Tibial artery (tissue), 4 donors: Measurements from ENCODE around the gene CDKN2B-AS1.

Experiments
- DNase-seq, 2 donors: peaks; one replicate each; pipeline ENCODE4 v3.0.0-alpha.2; 2019
- H3K27ac ChIP-seq, 2 donors: fragments of 200-600 bp; sonication (generic) in 1 of 2; 1 replicate in 1 of 2; 2 replicates in 1 of 2; pipeline ENCODE4 v1.5.1; 2018 to 2019; ENCODE audit warnings: mild to moderate bottlenecking in 1 of 2
- H3K27me3 ChIP-seq, 2 donors: fragments of 200-600 bp; sonication (generic) in 1 of 2; one replicate each; pipeline versions ENCODE4 v1.5.1 to v1.6.0; 2016 to 2019
- H3K36me3 ChIP-seq, 3 donors: fragments of 200-600 bp; sonication (generic) in 2 of 3; one replicate each; pipeline ENCODE4 v1.5.1; 2016 to 2019; ENCODE audit warnings: mild to moderate bottlenecking in 2 of 3
- H3K4me1 ChIP-seq, 4 donors: fragments of 200-600 bp; sonication (generic) in 2 of 4; 1 replicate in 3 of 4; 2 replicates in 1 of 4; pipeline ENCODE4 v1.5.1; 2016 to 2019
- H3K4me3 ChIP-seq, 2 donors: fragments of 200-600 bp; sonication (generic) in 1 of 2; 1 replicate in 1 of 2; 2 replicates in 1 of 2; pipeline ENCODE4 v1.5.1; 2018 to 2019; ENCODE audit warnings: mild to moderate bottlenecking in 2 of 2
- H3K9me3 ChIP-seq, 3 donors: fragments of 200-600 bp; sonication (generic) in 1 of 3; one replicate each; pipeline ENCODE4 v1.5.1; 2016 to 2019
- CTCF ChIP-seq, 2 experiments: fragments of 200-600 bp in 1 of 2; fragments of 450-650 bp in 1 of 2; IDR thresholded peaks; one replicate each; pipeline ENCODE4 v1.5.1; 2017 to 2019; ENCODE audit warnings: antibody characterized with exemption in 2 of 2, mild to moderate bottlenecking in 1 of 2, moderate library complexity in 1 of 2
- intact Hi-C: fragments of 100-400 bp; cut with DNase I; formaldehyde crosslinking; loops from one replicate; pipeline ENCODE4 v1.15.0; 2023; ENCODE audit warnings: low total_unique reads

The CDKN2B-AS1 gene

GRCh38 chr9:21965401-21965951 lies 29.1 kb upstream of the CDKN2B-AS1 start:
- no peak for TF ChIP-seq CTCF (IDR thresholded peaks at IDR 0.05)
- intact Hi-C loops: no loop called here
- H3K27ac ChIP-seq: no peak overlapping the region
- H3K36me3 ChIP-seq: no peaks in the 10 kb centered on the region
- H3K4me3 ChIP-seq: peak overlapping the region; percentile 24 to 30
- no peak for DNase-seq
- peaks cover 0 to 74% of the 10 kb centered on the region in 2 donors for H3K27me3 ChIP-seq
- peaks cover 0 to 22% (median 9%) of the 10 kb centered on the region in 4 donors for H3K4me1 ChIP-seq
- peaks cover 0 to 8% (median 3%) of the 10 kb centered on the region in 3 donors for H3K9me3 ChIP-seq

GRCh38 chr9:21966140-21966851 lies 28.3 kb upstream of the CDKN2B-AS1 start:
- DNase-seq: no peak
- no peak overlapping the region for H3K4me3 ChIP-seq
- peaks cover 4 to 83% of the 10 kb centered on the region in 2 donors for H3K27me3 ChIP-seq
- intact Hi-C loops: no loop called here
- TF ChIP-seq CTCF (IDR thresholded peaks at IDR 0.05): no peak
- H3K9me3 ChIP-seq: peaks cover 0 to 8% (median 3%) of the 10 kb centered on the region in 3 donors
- no peak overlapping the region for H3K27ac ChIP-seq
- H3K4me1 ChIP-seq: peaks cover 0 to 22% (median 9%) of the 10 kb centered on the region in 4 donors
- H3K36me3 ChIP-seq: no peaks in the 10 kb centered on the region

- peaks cover 4 to 91% of the 10 kb centered on the region in 2 donors for H3K27me3 ChIP-seq
- H3K9me3 ChIP-seq: peaks cover 0 to 8% (median 3%) of the 10 kb centered on the region in 3 donors
- no peak for TF ChIP-seq CTCF (IDR thresholded peaks at IDR 0.05)
- peaks cover 0 to 22% (median 9%) of the 10 kb centered on the region in 4 donors for H3K4me1 ChIP-seq
- no peak overlapping the region for H3K27ac ChIP-seq
- H3K4me3 ChIP-seq: no peak overlapping the region
- intact Hi-C loops: no loop called here
- no peak for DNase-seq
- no peaks in the 10 kb centered on the region for H3K36me3 ChIP-seq
Observed at GRCh38 chr9:21967169-21967568, 27.4 kb upstream of the CDKN2B-AS1 start.

GRCh38 chr9:21967702-21968101 lies 26.9 kb upstream of the CDKN2B-AS1 start:
- no peak for TF ChIP-seq CTCF (IDR thresholded peaks at IDR 0.05)
- Histone ChIP-seq H3K27ac (no peak overlapping the region), H3K36me3 (no peaks in the 10 kb centered on the region), H3K4me1 (peaks cover 0 to 22% (median 9%) of the 10 kb centered on the region in 4 donors), H3K9me3 (peaks cover 0 to 8% (median 3%) of the 10 kb centered on the region in 3 donors), H3K4me3 (no peak overlapping the region), H3K27me3 (peaks cover 4 to 97% of the 10 kb centered on the region in 2 donors)
- DNase-seq: no peak
- intact Hi-C loops: no loop called here

- H3K4me3 ChIP-seq: no peak overlapping the region
Observed at GRCh38 chr9:21968331-21969010, 26.1 kb upstream of the CDKN2B-AS1 start.

More at GRCh38 chr9:21968331-21969010, 26.1 kb upstream of the CDKN2B-AS1 start:
- peaks cover 0 to 22% (median 9%) of the 10 kb centered on the region in 4 donors for H3K4me1 ChIP-seq
- peaks cover 4 to 98% of the 10 kb centered on the region in 2 donors for H3K27me3 ChIP-seq
- peaks cover 0 to 8% (median 3%) of the 10 kb centered on the region in 3 donors for H3K9me3 ChIP-seq
- no peak for DNase-seq
- intact Hi-C loops: no loop called here
- TF ChIP-seq CTCF (IDR thresholded peaks at IDR 0.05): no peak
- H3K36me3 ChIP-seq: no peaks in the 10 kb centered on the region
- no peak overlapping the region for H3K27ac ChIP-seq
